Neural cell (in vitro differentiated cells): Measurements from ENCODE around the gene RNF13.

Source experiments
- POLR2AphosphoS5 ChIP-seq: IDR thresholded peaks from 2 replicates; pipeline ENCODE4 v1.6.1; 2012
- TAF1 ChIP-seq: IDR thresholded peaks from 2 replicates; pipeline ENCODE4 v1.6.1; 2012; ENCODE audit warnings: low read depth

DNA sequence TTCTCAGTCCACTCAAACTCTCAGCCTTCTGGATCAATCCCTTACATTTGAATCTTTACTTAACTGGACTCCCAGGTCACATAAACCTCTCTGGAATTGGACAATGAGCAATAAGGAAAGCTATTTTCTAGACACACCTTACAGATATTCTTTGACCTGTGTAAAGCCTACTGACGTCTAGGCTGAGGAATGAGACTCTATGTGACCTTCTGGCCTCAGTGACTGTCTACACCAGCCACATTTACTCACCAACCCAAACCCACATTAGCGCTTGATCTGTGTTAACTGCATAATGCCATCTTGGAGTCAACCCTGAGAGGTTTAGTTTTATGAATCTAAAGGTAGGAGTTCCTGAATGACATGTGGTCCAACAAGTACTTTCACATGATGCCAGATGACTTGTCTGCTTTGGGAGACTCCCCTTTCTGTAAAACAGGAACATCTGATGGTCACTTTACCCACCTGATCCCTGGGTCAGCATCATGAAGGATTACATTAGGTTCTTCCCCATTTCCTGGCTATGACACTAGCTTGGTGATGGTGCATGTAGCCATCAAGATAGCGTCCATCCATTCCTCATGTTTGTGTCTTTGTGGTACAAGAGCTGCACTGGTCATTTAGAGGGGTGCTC, 49.3 kb upstream of the RNF13 start:
- TF ChIP-seq TAF1 (no peak), POLR2AphosphoS5 (no peak)
